ENCODE results near the gene GPR3.

DNA sequence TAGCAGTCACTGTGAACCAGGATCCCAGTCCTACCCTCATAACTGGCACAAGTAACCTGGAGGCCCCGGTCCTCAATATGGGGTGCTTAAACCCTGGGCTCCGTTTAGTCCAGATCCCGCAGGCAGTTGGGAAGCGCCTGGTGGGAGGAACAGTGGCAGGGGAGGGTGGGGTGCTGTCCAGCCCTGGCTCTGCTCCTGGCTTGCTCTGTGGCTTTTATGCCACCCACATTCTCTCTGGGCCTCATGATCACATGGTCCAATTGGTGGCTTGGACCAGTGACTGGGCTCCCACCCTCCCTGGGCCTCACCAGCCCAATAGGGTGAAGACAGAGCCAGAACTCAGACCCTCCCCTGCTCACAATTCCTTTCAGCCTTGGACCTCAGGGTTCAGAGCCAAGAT lies 12.2 kb upstream of the GPR3 start:
- TF ChIP-seq, protein P1, sequence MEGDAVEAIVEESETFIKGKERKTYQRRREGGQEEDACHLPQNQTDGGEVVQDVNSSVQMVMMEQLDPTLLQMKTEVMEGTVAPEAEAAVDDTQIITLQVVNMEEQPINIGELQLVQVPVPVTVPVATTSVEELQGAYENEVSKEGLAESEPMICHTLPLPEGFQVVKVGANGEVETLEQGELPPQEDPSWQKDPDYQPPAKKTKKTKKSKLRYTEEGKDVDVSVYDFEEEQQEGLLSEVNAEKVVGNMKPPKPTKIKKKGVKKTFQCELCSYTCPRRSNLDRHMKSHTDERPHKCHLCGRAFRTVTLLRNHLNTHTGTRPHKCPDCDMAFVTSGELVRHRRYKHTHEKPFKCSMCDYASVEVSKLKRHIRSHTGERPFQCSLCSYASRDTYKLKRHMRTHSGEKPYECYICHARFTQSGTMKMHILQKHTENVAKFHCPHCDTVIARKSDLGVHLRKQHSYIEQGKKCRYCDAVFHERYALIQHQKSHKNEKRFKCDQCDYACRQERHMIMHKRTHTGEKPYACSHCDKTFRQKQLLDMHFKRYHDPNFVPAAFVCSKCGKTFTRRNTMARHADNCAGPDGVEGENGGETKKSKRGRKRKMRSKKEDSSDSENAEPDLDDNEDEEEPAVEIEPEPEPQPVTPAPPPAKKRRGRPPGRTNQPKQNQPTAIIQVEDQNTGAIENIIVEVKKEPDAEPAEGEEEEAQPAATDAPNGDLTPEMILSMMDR (IDR thresholded peaks at IDR 0.05): no peak
- TF ChIP-seq POLR2A (IDR thresholded peaks at IDR 0.05; ENCODE audit: low read depth): no peak
- TF ChIP-seq POLR2AphosphoS5 (IDR thresholded peaks at IDR 0.05): no peak

Measured in esophagus muscularis mucosa (tissue), 3 donors.